T-helper 1 cell treated with Interleukin-12 subunit alpha and Interleukin-12 subunit beta and Interleukin-4 antibody, amounts not matched to agents 30 μg/mL and 1 μg/mL, for 36 hours (primary cell): ENCODE data around the gene PLCH1.
A peak's percentile ranks its signal among the peaks of the same experiment; 100 is the strongest.

Experiments
- H3K27ac Mint-ChIP-seq: one replicate; pipeline ENCODE4 v1.8.0; 2021; ENCODE audit warnings: mild to moderate bottlenecking, mixed read lengths
- H3K27me3 Mint-ChIP-seq: one replicate; pipeline ENCODE4 v1.8.0; 2021; ENCODE audit warnings: low read depth, mixed read lengths
- H3K36me3 Mint-ChIP-seq: one replicate; pipeline ENCODE4 v1.8.0; 2021; ENCODE audit warnings: low read depth, mixed read lengths
- H3K4me1 Mint-ChIP-seq: one replicate; pipeline ENCODE4 v1.8.0; 2021; ENCODE audit warnings: low read depth, mixed read lengths
- H3K4me3 Mint-ChIP-seq: one replicate; pipeline ENCODE4 v1.8.0; 2021; ENCODE audit warnings: mild to moderate bottlenecking, moderate library complexity, mixed read lengths
- H3K9me3 Mint-ChIP-seq: one replicate; pipeline ENCODE4 v1.8.0; 2021; ENCODE audit warnings: mixed read lengths

Gene PLCH1

DNA sequence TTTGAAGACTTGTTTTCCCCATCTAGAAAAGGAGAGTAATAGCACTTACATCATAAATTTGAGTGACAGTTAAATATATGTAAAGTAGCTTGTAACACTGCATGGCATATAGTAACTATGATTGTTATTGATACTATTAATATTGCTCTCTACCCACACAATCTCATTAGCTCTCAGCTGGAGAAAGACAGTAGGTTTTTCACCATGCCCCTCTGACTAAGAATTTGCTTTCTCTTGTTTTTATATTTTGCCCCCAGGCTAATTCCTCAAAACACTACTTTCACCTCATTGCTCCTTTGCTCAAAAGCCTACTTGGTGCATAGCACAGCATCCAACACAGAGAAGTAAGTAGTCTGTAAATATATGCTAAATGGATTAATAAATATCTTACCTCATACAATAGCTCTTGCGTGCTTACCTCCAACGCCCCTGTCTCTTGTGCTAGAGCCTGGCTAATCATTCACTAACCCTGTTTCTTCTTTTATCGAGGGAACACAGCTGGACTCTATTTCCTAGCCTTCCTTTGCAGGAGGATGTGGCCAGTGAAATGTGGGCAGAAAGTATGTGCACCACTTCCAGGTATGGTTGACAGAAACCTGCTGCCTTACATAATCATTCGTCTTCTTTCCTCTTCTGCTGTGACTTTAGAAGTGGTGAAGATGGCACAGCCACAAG lies 190.0 kb downstream of the PLCH1 start:
- Mint-ChIP-seq H3K27ac (peak overlapping the region; percentile 79), H3K9me3 (no peaks in the 10 kb centered on the region), H3K4me3 (peak overlapping the region; percentile 58)

DNA sequence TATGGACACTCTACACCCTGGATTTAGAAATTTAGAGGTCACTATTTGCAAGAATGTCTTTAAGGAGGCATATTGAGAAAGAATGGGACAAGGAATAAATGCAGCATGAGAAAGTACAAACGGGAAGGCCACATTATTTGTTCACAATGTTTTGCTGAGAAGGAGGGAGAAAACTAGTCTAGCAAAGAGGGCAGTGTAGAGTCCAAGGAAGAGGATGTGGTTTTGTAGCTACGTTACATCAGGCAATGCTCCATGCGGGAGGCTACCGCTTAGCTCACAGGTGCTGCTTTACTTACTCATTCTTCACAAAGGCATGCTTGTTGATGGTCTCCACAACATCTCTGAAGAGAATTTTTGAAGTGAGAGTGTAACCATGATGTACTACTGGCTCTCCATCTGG lies 191.1 kb downstream of the PLCH1 start:
- no peaks in the 10 kb centered on the region for H3K9me3 Mint-ChIP-seq
- peaks cover 36% of the 10 kb centered on the region for H3K4me1 Mint-ChIP-seq
- peak overlapping the region; percentile 56 for H3K27ac Mint-ChIP-seq
- H3K36me3 Mint-ChIP-seq, result no peaks in the 10 kb centered on the region
- no peaks in the 10 kb centered on the region for H3K27me3 Mint-ChIP-seq
- peak overlapping the region; percentile 49 for H3K4me3 Mint-ChIP-seq

More for the DNA sequence above, 190.0 kb downstream of the PLCH1 start:
- no peaks in the 10 kb centered on the region for H3K36me3 Mint-ChIP-seq
- peaks cover 26% of the 10 kb centered on the region for H3K4me1 Mint-ChIP-seq
- H3K27me3 Mint-ChIP-seq, result no peaks in the 10 kb centered on the region

DNA sequence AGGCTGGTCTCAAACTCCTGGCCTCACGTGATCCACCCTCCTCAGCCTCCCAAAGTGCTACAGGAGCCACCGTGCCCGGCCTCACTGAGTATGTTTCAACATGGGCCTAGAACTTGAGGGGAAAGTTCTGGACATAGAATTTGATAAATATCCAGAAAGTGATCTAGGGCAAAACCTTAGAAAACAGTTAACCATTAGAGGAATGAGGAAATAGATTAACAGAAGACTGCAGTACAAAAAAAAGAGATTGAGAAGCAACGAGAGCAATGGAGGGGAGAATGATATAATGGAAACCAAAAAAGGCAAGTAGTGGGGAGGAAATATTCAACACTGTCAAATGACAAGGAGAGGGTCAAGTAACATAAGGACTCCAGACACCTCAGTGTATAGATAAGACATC lies 191.5 kb downstream of the PLCH1 start:
- no peaks in the 10 kb centered on the region for H3K9me3 Mint-ChIP-seq
- peak overlapping the region; percentile 1 for H3K4me3 Mint-ChIP-seq
- no peaks in the 10 kb centered on the region for H3K36me3 Mint-ChIP-seq
- no peaks in the 10 kb centered on the region for H3K27me3 Mint-ChIP-seq
- peaks cover 37% of the 10 kb centered on the region for H3K4me1 Mint-ChIP-seq
- H3K27ac Mint-ChIP-seq, result peak overlapping the region; percentile 32

GRCh38 chr3:155550391-155550790 lies 194.5 kb downstream of the PLCH1 start:
- Mint-ChIP-seq H3K27me3 (no peaks in the 10 kb centered on the region), H3K4me1 (peaks cover 32% of the 10 kb centered on the region), H3K4me3 (no peak overlapping the region), H3K9me3 (no peaks in the 10 kb centered on the region), H3K36me3 (no peaks in the 10 kb centered on the region), H3K27ac (no peak overlapping the region)

GRCh38 chr3:155549087-155549486 lies 195.8 kb downstream of the PLCH1 start:
- no peaks in the 10 kb centered on the region for H3K27me3 Mint-ChIP-seq
- H3K9me3 Mint-ChIP-seq, result no peaks in the 10 kb centered on the region
- H3K27ac Mint-ChIP-seq, result peak overlapping the region; percentile 47
- peak overlapping the region; percentile 9 for H3K4me3 Mint-ChIP-seq
- peaks cover 19% of the 10 kb centered on the region for H3K4me1 Mint-ChIP-seq
- no peaks in the 10 kb centered on the region for H3K36me3 Mint-ChIP-seq

GRCh38 chr3:155548195-155548594 lies 196.7 kb downstream of the PLCH1 start:
- Mint-ChIP-seq H3K36me3 (no peaks in the 10 kb centered on the region), H3K4me3 (no peak overlapping the region), H3K4me1 (peaks cover 11% of the 10 kb centered on the region), H3K9me3 (no peaks in the 10 kb centered on the region), H3K27ac (no peak overlapping the region), H3K27me3 (no peaks in the 10 kb centered on the region)

GRCh38 chr3:155535098-155535497 lies 209.8 kb downstream of the PLCH1 start:
- Mint-ChIP-seq H3K4me3 (no peak overlapping the region), H3K4me1 (no peaks in the 10 kb centered on the region), H3K27ac (no peak overlapping the region), H3K27me3 (peaks cover 4% of the 10 kb centered on the region), H3K36me3 (peaks cover 5% of the 10 kb centered on the region), H3K9me3 (peaks cover 51% of the 10 kb centered on the region)

DNA sequence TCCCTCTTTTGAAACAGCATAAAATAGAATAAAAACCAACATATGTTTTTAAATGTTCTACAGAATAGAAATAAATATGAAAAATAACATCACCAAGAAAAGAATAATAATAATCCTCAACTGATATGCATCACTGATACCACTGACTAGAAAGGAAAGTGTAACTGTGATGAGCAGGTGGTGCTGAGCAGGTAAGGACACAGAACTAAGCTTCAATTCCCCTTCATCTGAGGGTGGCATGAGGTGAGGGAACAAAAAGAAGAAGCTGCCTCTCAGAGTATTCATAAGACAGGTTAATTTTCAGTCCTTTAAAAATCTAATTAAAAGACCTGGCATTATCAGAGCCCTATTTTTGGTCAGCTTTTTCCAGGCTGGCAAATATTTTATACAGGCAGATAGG lies 216.3 kb downstream of the PLCH1 start:
- Mint-ChIP-seq H3K9me3 (peaks cover 15% of the 10 kb centered on the region), H3K36me3 (no peaks in the 10 kb centered on the region), H3K27me3 (no peaks in the 10 kb centered on the region), H3K4me1 (no peaks in the 10 kb centered on the region), H3K27ac (no peak overlapping the region), H3K4me3 (no peak overlapping the region)

- no peaks in the 10 kb centered on the region for H3K9me3 Mint-ChIP-seq
- no peaks in the 10 kb centered on the region for H3K36me3 Mint-ChIP-seq
- peaks cover 2% of the 10 kb centered on the region for H3K4me1 Mint-ChIP-seq
- no peaks in the 10 kb centered on the region for H3K27me3 Mint-ChIP-seq
- no peak overlapping the region for H3K4me3 Mint-ChIP-seq
- H3K27ac Mint-ChIP-seq, result no peak overlapping the region
Observed at GRCh38 chr3:155525324-155525833, 219.5 kb downstream of the PLCH1 start.

DNA sequence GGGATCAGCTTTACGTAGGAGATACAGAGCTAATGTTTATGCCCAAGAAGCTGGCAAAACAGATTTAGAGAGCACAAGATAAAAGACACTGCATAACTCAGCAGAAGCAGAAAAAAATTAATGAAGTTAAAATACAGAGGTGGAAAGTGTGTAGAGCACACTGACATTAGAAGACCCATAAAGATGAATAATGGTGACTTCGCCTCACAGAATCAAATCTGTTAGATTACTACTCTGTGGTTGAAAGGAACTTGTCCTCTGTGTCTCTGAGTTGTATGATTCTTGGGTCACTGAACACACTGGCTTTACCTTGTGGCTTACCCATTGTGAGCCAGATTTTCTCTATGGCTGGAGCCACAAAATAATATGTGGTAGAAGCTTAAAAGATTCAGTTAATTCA lies 224.4 kb downstream of the PLCH1 start:
- Mint-ChIP-seq H3K9me3 (no peaks in the 10 kb centered on the region), H3K4me1 (peaks cover 2% of the 10 kb centered on the region), H3K27ac (no peak overlapping the region), H3K4me3 (no peak overlapping the region), H3K36me3 (no peaks in the 10 kb centered on the region), H3K27me3 (no peaks in the 10 kb centered on the region)

DNA sequence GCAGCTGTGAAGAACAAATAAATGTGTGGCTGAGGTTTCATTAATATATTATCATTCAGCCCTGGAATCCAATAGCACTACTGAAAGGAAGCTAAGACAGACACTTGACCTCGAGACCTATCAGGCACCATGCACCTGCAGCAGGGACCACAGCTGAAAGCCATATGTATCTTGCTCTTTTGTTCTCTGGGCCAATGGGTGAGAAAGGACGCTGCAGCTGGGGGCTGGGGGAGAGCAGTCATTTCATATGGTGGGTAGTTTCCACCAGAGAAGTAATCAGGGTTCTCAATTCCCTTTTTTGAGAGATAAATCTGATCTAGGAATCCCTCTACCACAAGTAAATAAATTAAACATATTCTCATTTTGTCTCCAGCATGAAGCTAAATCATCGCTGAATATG lies 225.8 kb downstream of the PLCH1 start:
- Mint-ChIP-seq H3K27me3 (no peaks in the 10 kb centered on the region), H3K27ac (no peak overlapping the region), H3K4me1 (peaks cover 2% of the 10 kb centered on the region), H3K36me3 (no peaks in the 10 kb centered on the region), H3K9me3 (no peaks in the 10 kb centered on the region), H3K4me3 (no peak overlapping the region)

- Mint-ChIP-seq H3K27me3 (no peaks in the 10 kb centered on the region), H3K36me3 (no peaks in the 10 kb centered on the region), H3K4me3 (no peak overlapping the region), H3K27ac (no peak overlapping the region), H3K4me1 (peaks cover 2% of the 10 kb centered on the region), H3K9me3 (no peaks in the 10 kb centered on the region)
Observed at GRCh38 chr3:155517903-155518302, 227.0 kb downstream of the PLCH1 start.

DNA sequence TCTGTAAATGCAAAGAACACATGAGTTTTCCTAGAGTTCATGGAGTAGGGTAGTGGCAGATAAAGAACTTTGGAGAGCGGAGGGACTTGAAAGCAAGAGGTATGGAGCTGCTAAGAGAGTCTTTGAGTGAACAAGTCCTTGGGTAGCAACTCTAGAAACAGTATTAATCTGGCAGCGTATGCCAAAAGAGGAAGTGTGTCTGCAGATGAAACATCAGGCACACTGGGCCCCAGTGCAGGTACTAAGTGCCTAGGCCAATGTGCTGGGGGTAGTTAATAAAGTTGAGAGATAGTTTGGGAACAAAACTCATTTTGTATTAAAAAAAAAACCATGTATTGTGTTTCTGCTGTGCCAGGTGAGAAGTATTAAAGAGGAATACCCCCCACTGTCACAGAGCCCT lies 228.4 kb downstream of the PLCH1 start:
- no peaks in the 10 kb centered on the region for H3K4me1 Mint-ChIP-seq
- no peak overlapping the region for H3K4me3 Mint-ChIP-seq
- H3K36me3 Mint-ChIP-seq, result no peaks in the 10 kb centered on the region
- peaks cover 7% of the 10 kb centered on the region for H3K9me3 Mint-ChIP-seq
- no peak overlapping the region for H3K27ac Mint-ChIP-seq
- no peaks in the 10 kb centered on the region for H3K27me3 Mint-ChIP-seq

GRCh38 chr3:155512867-155513261 lies 232.0 kb downstream of the PLCH1 start:
- Mint-ChIP-seq H3K9me3 (peaks cover 7% of the 10 kb centered on the region), H3K27me3 (no peaks in the 10 kb centered on the region), H3K4me3 (no peak overlapping the region), H3K27ac (no peak overlapping the region), H3K4me1 (no peaks in the 10 kb centered on the region), H3K36me3 (no peaks in the 10 kb centered on the region)

- Mint-ChIP-seq H3K9me3 (peaks cover 7% of the 10 kb centered on the region), H3K4me1 (no peaks in the 10 kb centered on the region), H3K4me3 (no peak overlapping the region), H3K36me3 (no peaks in the 10 kb centered on the region), H3K27me3 (no peaks in the 10 kb centered on the region), H3K27ac (no peak overlapping the region)
Observed at GRCh38 chr3:155512175-155512866, 232.6 kb downstream of the PLCH1 start.
